ENCODE results near the gene PRRC2C.

DNA sequence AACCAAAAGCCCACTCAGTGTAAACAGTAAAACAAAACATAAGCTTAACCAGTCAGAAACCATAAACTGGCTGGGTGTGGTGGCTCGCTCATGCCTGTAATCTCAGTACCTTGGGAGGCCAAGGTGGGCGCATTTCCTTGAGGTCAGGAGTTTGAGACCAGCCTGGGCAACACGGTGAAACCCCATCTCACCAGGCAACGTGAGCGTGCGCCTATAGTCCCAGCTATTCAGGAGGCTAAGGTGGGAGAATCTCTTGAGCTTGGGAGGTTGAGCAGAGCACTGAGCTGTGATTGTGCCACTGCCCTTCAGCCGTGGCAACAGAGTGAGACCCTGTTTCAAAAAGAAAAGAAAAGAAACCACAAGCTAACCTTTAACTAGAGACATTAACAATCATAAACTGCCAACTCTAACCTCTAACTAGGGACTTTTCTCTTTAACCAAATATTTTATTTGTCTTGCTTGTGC, 13.1 kb upstream of the PRRC2C start:
- TF ChIP-seq, protein P1, sequence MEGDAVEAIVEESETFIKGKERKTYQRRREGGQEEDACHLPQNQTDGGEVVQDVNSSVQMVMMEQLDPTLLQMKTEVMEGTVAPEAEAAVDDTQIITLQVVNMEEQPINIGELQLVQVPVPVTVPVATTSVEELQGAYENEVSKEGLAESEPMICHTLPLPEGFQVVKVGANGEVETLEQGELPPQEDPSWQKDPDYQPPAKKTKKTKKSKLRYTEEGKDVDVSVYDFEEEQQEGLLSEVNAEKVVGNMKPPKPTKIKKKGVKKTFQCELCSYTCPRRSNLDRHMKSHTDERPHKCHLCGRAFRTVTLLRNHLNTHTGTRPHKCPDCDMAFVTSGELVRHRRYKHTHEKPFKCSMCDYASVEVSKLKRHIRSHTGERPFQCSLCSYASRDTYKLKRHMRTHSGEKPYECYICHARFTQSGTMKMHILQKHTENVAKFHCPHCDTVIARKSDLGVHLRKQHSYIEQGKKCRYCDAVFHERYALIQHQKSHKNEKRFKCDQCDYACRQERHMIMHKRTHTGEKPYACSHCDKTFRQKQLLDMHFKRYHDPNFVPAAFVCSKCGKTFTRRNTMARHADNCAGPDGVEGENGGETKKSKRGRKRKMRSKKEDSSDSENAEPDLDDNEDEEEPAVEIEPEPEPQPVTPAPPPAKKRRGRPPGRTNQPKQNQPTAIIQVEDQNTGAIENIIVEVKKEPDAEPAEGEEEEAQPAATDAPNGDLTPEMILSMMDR (IDR thresholded peaks at IDR 0.05), result no peak
- TF ChIP-seq POLR2A (IDR thresholded peaks at IDR 0.05), result no peak

Data from thyroid gland (tissue), 4 donors.